NCI-H146 treated with DMSO at 0.1 percent for 48 hours (cell line): ENCODE measurements around the gene TNIK.

Source experiments
- DNase-seq: peaks from one replicate; lab custom pipeline; 2025; ENCODE audit not compliant: unreplicated experiment; lab: John Stamatoyannopoulos, UW

Gene TNIK

GRCh38 chr3:171058873-171059603 is 401.2 kb downstream of the TNIK start:
- no peak for DNase-seq

DNA sequence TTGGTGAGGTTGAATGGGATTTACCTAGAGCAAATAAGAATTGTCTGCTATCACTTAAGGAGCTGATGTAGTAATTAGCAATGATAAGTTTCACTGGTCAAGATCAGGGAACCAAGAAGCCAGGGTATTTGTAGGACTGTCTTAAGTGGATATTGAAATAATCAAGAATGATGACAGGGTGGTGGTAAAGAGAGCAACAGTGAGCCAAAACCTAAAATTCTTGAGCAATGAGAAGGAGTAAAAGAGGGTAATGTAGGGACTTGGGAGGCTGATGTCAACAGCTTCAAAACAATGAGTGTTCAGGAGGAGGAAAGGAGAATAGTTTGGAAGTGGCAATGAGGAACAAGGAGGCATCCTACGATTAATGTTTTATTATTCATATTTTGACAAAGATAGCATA is 402.1 kb downstream of the TNIK start:
- DNase-seq: no peak

- no peak for DNase-seq
Measured at GRCh38 chr3:171057072-171057471, 403.1 kb downstream of the TNIK start.

DNA sequence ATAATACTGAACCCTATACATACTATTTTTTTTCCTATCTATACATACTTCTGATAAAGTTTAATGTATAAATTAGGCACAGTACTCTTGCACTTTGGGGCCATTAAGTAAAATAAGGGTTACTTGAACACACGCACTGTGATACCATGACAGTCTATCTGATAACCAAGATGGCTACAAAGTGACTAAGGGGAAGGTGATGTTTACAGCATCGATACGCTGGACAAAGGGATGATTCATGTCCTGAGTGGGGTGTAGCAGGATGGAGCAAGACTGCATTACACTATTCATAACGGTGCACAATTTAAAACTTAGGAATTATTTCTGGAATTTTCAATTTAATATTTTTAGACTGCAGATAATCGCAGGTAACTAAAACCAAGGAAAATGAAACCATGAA is 403.7 kb downstream of the TNIK start:
- DNase-seq: no peak

- DNase-seq: no peak
Measured at GRCh38 chr3:171055336-171056178, 404.6 kb downstream of the TNIK start.

GRCh38 chr3:171054921-171055320 is 405.3 kb downstream of the TNIK start:
- no peak for DNase-seq

DNA sequence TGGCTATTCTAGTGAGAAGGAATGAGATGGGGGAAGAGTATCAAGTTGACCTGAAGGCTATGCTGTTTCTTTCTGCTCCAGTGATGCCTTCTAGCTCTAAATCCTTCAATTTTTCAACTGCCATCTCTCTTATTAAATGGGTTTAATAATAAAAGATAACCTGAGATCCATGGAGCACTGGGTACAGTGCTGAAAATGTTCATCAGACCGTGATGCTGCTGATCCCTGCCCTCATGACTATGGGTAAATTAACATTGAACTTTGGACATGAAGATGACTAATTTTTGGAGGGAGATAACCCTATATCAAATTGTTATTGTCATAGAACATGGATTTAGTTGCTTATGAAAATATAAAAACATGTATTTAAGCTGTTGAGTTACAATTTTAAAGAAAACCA is 406.0 kb downstream of the TNIK start:
- DNase-seq: no peak

DNA sequence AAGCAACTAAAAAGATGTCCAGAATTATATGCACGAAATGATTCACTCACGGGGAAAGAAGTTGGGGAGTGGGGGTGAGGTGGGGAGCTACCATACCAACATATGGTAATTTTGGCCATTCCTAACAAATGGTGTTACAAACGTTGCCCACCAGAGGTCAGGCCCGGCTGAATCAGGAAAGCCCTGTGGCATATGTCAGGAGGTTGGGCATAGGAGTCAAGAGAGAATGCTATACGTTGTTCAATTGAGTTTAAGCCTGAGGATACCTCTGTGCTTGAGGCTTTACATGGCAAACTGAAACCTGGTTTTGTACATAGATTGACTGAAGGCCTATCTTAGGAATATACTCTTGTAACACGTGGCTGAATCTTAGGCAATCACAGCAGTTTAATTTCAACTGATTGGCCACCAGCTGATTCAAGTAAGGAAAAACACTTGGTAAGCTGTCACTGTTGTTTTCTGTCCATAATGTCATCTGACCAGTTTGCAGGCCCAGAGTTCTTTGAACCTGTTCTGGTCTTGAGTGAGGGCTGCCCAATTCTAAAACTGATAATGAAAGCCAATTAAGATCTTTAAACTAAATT is 410.3 kb downstream of the TNIK start:
- DNase-seq: no peak

GRCh38 chr3:171046760-171047159 is 413.4 kb downstream of the TNIK start:
- no peak for DNase-seq

DNA sequence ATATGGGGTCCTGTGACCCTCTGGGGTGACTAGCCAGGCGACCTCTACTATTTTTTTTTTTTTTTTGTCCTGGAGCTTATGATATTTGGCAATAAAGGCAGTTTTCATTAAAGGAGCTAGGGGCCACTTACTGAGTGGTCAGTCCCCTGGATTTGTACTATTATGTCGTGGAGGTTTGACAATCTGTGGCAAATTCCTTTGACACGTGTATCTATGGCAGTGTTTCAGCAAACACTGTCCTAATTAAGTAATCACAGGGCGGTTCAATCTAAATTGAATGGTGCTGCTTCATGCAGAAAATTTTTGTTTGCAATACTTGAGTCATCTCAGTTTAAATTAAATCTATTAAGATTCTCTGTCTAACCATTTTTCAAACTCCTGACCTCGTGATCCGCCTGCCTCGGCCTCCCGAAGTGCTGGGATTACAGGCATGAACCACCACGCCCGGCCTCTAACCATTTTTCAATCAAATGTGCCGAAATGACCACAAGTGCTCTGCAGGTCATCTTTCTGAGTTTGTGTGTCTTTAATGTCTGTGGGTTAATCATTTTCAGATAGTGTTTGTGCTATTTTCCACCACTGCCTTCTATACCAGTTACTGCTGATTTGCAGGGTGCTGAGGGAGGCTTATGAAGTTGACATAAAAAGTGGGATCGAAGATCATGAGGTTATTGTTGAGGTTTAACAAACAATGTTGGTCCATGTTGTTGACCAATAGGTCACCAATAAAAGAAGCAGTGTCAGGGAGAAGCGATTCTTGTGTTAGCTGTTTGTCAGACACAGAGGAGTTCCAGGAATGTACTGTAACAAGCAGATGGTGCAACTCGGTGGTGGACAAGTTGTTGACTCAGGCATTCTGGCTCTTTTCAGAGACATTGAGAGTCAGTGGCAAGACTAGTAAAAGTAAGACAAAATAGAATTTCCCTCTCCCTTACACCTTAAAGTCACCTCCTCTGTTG is 415.1 kb downstream of the TNIK start:
- DNase-seq: no peak

DNA sequence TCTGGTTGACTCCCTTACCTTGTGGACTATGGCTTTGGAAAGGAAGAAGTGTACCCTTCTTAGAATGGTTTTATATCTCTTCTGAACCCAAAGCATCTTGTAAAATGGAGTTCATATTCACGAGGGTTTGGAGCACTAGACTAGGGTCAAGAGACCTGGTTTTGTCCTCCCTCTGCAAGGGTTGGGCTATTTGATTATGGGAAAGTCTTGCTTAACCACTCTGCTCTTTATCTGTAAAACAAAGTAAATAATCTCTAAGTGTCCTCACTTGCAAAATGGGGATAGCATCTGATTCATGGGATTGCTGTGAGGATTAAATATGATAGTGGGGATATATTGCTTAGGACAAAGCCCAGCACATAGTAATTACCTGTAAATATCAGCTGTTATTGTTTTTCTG is 415.8 kb downstream of the TNIK start:
- DNase-seq: no peak

- no peak for DNase-seq
Measured at GRCh38 chr3:171039674-171040073, 420.5 kb downstream of the TNIK start.

DNA sequence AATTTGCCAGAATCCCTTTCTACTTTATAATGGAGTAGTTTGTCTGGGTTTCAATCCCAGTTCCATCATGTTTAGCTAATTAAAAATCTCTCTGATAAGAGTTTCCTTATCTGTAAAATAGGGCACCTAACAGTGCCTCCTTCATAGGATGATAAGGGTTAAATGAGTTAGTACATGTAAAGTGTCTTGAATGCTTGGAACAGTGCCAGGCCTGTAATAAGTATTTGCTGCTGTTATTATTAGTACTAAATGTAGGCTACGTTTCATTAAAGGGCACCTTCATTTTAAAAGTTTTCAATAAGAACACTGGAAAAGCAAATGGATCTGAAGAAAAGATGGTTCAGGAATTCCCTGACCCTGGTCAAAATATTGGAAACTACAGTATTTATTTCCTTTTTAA is 421.9 kb downstream of the TNIK start:
- DNase-seq: no peak

GRCh38 chr3:171028779-171029232 is 431.4 kb downstream of the TNIK start:
- DNase-seq: no peak

- DNase-seq: no peak
Measured at GRCh38 chr3:171028025-171028778, 432.0 kb downstream of the TNIK start.

- DNase-seq: no peak
Measured at GRCh38 chr3:171026597-171027293, 433.5 kb downstream of the TNIK start, which contains the start of gene SLC2A2. Gene SLC2A2 (minus strand): TSS chr3:171026720. CDS start chr3:171026670, 50 bp downstream.

DNA sequence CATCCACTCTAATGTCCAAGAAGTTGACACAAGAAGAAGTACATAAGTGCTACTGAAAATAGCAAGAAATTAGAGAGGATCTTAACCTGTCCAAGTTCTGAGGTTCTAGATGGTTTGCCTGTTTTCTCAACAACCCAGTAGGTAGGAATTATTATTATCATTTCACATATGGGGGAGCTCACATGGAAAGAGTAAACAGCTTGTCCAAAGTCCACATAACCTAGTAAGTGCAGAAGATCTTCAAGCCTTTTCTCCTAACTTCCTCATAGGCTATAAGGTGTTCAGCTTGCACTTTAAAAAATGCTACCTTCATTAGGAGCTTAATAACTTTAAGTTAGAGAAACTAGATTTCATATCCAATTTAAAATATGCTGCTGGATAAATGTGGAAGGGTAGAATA is 436.6 kb downstream of the TNIK start:
- DNase-seq: no peak

DNA sequence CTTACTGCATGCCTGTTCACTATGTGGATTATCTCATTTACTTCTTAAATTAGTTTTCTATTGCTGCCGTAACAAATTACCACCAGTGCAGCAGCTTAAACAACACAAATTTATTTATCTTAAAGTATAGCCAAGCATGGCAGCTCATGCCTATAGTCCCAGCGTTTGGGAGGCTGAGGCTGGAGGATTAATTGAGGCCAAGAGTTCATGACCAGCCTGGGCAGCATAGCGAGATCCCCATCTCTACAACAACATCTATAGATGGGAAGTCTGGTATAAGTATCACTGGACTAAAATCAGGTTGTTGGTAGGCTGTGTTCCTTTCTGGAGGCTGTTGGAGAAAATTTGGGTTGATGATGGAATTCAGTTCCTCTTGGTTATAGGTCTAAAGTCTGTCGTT is 438.8 kb downstream of the TNIK start:
- no peak for DNase-seq

DNA sequence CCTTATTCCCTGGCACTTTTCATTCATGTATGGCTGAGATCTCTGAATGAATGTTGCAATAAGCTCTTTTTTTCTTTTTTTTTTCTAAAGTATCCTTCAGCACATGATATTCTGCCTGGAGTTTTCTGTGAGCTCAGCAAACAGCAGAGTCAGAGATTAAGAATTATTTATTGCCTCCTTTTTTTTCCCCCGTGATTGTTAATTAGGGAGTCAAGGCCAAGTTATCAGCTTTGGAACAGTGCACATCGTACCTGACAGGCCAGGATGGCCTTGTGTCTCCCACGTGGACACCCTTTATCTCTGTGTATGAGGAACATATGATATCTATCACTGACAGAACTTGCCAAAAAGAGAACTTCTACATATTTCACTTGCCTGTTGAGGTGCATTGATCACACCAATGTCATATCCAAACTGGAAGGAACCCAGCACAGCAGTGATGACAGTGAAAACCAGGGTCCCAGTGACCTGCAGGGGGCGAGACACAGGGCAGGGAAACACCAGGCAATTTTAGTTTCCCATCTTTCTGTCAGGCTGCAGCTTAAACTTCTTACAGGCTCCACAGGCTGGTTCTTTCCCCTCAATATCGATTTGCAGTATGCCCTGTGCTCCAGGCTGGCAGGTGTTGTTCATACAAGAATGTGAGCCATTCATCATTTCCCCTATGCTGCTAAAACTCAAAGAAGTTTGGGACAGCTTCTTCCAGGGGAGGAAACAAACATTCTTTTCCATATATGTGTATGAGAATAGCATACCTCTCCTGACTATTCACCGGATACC is 441.9 kb downstream of the TNIK start:
- no peak for DNase-seq
